Gastrocnemius medialis (tissue), 4 donors: ENCODE results near the gene LSM5.

Experiments used
- POLR2A ChIP-seq, 2 donors: fragments of 450-650 bp; IDR thresholded peaks; one replicate each; pipeline ENCODE4 v1.6.1; 2017; ENCODE audit warnings: antibody characterized with exemption in 2 of 2, mild to moderate bottlenecking in 2 of 2, moderate library complexity in 2 of 2
- TF ChIP-seq, protein P1 (sequence below), 5 experiments: fragments of 450-650 bp in 3 of 5; fragments of 200-600 bp in 2 of 5; sonication (generic) in 2 of 5; IDR thresholded peaks in 4 of 5; conservative IDR thresholded peaks in 1 of 5; 1 replicate in 4 of 5; 2 replicates in 1 of 5; pipeline ENCODE4 v1.5.1; 2016 to 2019; ENCODE audit warnings: antibody characterized with exemption in 5 of 5, mild to moderate bottlenecking in 3 of 5, moderate library complexity in 3 of 5

DNA sequence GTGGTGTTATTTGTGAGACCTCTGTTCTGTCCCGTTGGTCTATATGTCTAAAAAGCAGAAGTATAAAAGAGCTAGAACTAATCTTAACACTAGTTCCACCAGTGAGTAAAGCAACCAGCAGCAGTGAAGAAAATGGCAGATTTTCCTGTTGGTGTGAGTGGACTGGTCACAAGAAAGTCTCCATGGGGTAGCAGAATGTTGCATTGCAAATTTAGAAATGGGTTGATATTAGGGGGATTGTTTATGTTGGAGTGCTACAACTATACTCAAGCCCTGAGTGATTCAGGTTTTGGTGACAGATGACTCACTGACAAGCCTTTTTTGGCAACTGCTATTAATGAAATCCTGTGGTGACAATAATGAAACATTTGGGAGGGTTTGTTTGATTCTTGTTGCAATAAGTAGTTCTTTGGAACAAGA, 10.8 kb upstream of the LSM5 start:
- TF ChIP-seq, protein P1, sequence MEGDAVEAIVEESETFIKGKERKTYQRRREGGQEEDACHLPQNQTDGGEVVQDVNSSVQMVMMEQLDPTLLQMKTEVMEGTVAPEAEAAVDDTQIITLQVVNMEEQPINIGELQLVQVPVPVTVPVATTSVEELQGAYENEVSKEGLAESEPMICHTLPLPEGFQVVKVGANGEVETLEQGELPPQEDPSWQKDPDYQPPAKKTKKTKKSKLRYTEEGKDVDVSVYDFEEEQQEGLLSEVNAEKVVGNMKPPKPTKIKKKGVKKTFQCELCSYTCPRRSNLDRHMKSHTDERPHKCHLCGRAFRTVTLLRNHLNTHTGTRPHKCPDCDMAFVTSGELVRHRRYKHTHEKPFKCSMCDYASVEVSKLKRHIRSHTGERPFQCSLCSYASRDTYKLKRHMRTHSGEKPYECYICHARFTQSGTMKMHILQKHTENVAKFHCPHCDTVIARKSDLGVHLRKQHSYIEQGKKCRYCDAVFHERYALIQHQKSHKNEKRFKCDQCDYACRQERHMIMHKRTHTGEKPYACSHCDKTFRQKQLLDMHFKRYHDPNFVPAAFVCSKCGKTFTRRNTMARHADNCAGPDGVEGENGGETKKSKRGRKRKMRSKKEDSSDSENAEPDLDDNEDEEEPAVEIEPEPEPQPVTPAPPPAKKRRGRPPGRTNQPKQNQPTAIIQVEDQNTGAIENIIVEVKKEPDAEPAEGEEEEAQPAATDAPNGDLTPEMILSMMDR (IDR thresholded peaks at IDR 0.05 in 4 of 5, conservative IDR thresholded peaks at IDR 0.05 in 1 of 5): no peak
- TF ChIP-seq POLR2A (IDR thresholded peaks at IDR 0.05): no peak
